Vagina (tissue), 2 donors: Measurements from ENCODE around the gene DIPK1B. TPM values are rescaled to one million over a fixed set of nuclear protein-coding genes. Genes with fewer than 3 reads are reported as not detected.

ENCODE experiments used
- DNase-seq, 2 donors: peaks; one replicate each; pipeline ENCODE4 v3.0.0-alpha.2; 2017; ENCODE audit errors: extremely low spot score in 2 of 2
- H3K27ac ChIP-seq: fragments of 200-600 bp; sonication (generic); one replicate; pipeline ENCODE4 v1.5.1; 2019
- H3K27me3 ChIP-seq: fragments of 200-600 bp; sonication (generic); one replicate; pipeline ENCODE4 v1.5.1; 2019
- H3K36me3 ChIP-seq, 2 donors: fragments of 200-600 bp; sonication (generic); one replicate each; pipeline ENCODE4 v1.5.1; 2017 to 2019
- H3K4me1 ChIP-seq: fragments of 200-600 bp; sonication (generic); one replicate; pipeline ENCODE4 v1.5.1; 2019
- H3K4me3 ChIP-seq, 2 donors: fragments of 200-600 bp; sonication (generic); 1 replicate in 1 of 2; 2 replicates in 1 of 2; pipeline ENCODE4 v1.5.1; 2016 to 2019
- H3K9me3 ChIP-seq: fragments of 200-600 bp; sonication (generic); one replicate; pipeline ENCODE4 v1.5.1; 2019
- CTCF ChIP-seq, 3 experiments: fragments of 450-650 bp in 2 of 3; fragments of 200-600 bp in 1 of 3; sonication (generic) in 1 of 3; IDR thresholded peaks; one replicate each; pipeline ENCODE4 v1.5.1; 2017 to 2019; ENCODE audit warnings: antibody characterized with exemption in 3 of 3, mild to moderate bottlenecking in 2 of 3, moderate library complexity in 2 of 3
- POLR2A ChIP-seq, 2 donors: fragments of 450-650 bp; IDR thresholded peaks; one replicate each; pipeline ENCODE4 v1.6.1; 2017; ENCODE audit warnings: antibody characterized with exemption in 2 of 2, mild to moderate bottlenecking in 2 of 2, moderate library complexity in 2 of 2
- POLR2AphosphoS5 ChIP-seq, 2 donors: sonication (generic); formaldehyde crosslinking; IDR thresholded peaks; one replicate each; pipeline ENCODE4 v1.9.0; 2017; ENCODE audit warnings: antibody characterized with exemption in 2 of 2, mild to moderate bottlenecking in 2 of 2, low read depth in 1 of 2; ENCODE audit not compliant: insufficient read depth in 1 of 2
- intact Hi-C: fragments of 100-400 bp; cut with DNase I; formaldehyde crosslinking; loops from one replicate; pipeline ENCODE4 v1.15.1; 2023
- total RNA-seq: library from RNA; depleted of rRNA; stranded (reverse); fragments of >200 nt; gene quantifications from one replicate; pipeline ENCODE4 v1.2.3, GENCODE V29; 2016

Gene DIPK1B
- total RNA-seq, 1 donor from 2014 or later: 11.5 TPM

GRCh38 chr9:136671646-136672430 lies 40.5 kb upstream of the DIPK1B start:
- intact Hi-C loops: no loop called here
- TF ChIP-seq CTCF (IDR thresholded peaks at IDR 0.05) (peak in 2 of 3 experiments; percentile 30 to 45), POLR2AphosphoS5 (IDR thresholded peaks at IDR 0.05; ENCODE audit: insufficient read depth in 1 of 2, low read depth in 1 of 2) (no peak), POLR2A (IDR thresholded peaks at IDR 0.05) (no peak)
- peaks cover 0 to 7% of the 10 kb centered on the region in 2 donors for H3K36me3 ChIP-seq
- H3K27ac ChIP-seq: no peak overlapping the region
- H3K27me3 ChIP-seq: no peaks in the 10 kb centered on the region
- DNase-seq: no peak
- peaks cover 4% of the 10 kb centered on the region for H3K4me1 ChIP-seq
- H3K4me3 ChIP-seq: no peak overlapping the region
- no peaks in the 10 kb centered on the region for H3K9me3 ChIP-seq

- Histone ChIP-seq H3K36me3 (peaks cover 0 to 7% of the 10 kb centered on the region in 2 donors), H3K4me3 (no peak overlapping the region), H3K27ac (no peak overlapping the region), H3K4me1 (peaks cover 3% of the 10 kb centered on the region), H3K9me3 (no peaks in the 10 kb centered on the region), H3K27me3 (no peaks in the 10 kb centered on the region)
- intact Hi-C loops: no loop called here
- TF ChIP-seq POLR2AphosphoS5 (IDR thresholded peaks at IDR 0.05; ENCODE audit: insufficient read depth in 1 of 2, low read depth in 1 of 2): no peak
- TF ChIP-seq CTCF (IDR thresholded peaks at IDR 0.05): no peak
- TF ChIP-seq POLR2A (IDR thresholded peaks at IDR 0.05): no peak
- DNase-seq: no peak
These were observed 39.8 kb upstream of the DIPK1B start for GRCh38 chr9:136672431-136673087.

DNA sequence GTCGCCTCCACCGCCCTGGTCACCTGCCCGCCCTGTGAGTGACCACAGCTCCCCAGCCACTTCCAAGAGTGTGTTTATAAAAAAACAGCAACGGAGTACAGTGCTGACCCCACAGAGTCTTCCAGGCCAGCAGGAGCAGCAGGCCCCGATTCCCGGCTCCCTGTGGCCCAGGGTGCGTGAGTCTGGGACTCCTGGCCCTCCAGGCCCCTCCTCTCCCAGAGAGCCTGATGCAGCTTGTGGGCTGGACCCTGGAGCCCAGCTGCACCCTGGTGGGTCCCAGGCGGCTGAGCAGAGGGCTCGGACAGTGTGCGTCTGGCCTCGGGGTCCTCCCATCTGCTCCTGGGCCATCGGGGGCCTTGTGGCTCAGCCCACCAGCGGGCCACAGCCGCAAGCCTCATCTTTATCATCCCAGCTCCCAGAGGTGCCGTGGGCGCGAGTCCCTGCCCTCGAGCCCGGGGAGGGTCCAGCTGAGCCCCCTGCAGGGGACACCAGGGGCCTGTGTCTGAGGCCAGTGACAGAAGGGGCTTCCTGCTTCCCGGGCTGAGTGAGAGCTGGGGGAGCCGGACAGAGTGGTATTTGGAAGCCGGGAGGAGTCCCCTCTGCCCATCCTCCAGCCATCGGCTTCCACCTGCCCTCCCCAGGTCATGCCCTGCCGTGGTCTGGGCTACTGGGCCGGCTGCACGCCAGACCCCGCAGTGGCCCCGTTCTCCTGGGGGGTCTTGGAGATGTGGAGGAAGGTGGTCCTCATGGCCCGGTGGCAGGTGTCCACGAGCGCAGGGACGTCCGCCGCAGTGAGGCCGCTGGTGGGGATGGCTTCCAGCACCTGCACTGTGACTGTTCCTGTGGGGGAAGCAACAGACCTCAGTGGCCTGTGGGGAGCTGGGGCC lies 39.0 kb upstream of the DIPK1B start:
- H3K9me3 ChIP-seq: no peaks in the 10 kb centered on the region
- TF ChIP-seq POLR2A (IDR thresholded peaks at IDR 0.05) (no peak), POLR2AphosphoS5 (IDR thresholded peaks at IDR 0.05; ENCODE audit: insufficient read depth in 1 of 2, low read depth in 1 of 2) (peak in 1 of 2 donors; percentile 9), CTCF (IDR thresholded peaks at IDR 0.05) (no peak)
- no peak overlapping the region for H3K4me3 ChIP-seq
- H3K4me1 ChIP-seq: peaks cover 3% of the 10 kb centered on the region
- H3K36me3 ChIP-seq: peaks cover 0 to 7% of the 10 kb centered on the region in 2 donors
- no peak overlapping the region for H3K27ac ChIP-seq
- H3K27me3 ChIP-seq: no peaks in the 10 kb centered on the region
- intact Hi-C loops: no loop called here
- DNase-seq: no peak

DNA sequence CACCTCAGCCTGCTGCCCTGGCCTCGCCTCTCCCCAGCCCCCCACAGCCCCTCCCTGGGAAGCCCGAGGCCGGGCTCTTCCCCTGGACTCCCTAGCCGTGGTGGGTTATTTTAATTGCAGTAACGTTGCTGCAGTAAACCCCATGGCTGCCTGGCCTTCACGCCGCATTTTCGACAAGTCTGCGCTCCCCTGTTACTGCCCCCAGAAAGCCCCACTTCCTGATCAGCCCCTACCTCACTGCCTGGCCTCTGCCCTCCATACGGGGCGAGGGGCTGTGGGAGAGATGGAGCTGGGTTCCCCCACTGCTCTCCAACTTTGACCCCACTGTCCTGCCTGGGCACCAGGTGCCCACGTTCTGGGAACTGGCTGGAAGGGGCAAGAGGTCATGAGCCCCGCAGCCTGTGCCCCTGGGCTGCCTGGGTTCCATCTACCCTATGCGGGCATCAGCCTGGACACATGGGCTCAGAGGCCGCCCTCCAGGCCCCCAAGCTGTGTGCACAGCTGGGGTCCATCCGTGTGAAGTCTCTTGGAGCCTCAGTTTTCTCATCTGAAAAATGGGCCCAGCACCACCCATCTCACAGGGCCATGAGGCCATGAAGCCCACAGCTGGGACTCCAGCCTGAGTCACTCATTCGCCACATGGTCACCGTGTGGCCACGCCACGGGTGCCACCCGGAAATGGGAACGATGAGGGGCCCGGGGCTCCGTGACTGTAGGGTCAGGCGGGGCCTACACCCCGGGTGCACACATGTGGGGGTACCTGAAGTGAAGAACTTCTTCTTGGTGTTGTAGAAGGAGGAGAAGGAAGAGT lies 38.2 kb upstream of the DIPK1B start:
- no peak for DNase-seq
- intact Hi-C loops: no loop called here

More for the DNA sequence above, 38.2 kb upstream of the DIPK1B start:
- Histone ChIP-seq H3K27me3 (no peaks in the 10 kb centered on the region), H3K4me1 (peaks cover 10% of the 10 kb centered on the region), H3K4me3 (no peak overlapping the region), H3K36me3 (peaks cover 0 to 7% of the 10 kb centered on the region in 2 donors), H3K9me3 (no peaks in the 10 kb centered on the region), H3K27ac (no peak overlapping the region)
- no peak for TF ChIP-seq POLR2AphosphoS5 (IDR thresholded peaks at IDR 0.05; ENCODE audit: insufficient read depth in 1 of 2, low read depth in 1 of 2)
- no peak for TF ChIP-seq CTCF (IDR thresholded peaks at IDR 0.05)
- no peak for TF ChIP-seq POLR2A (IDR thresholded peaks at IDR 0.05)
